ENCODE measurements around the gene PRICKLE1. TPM values are rescaled to one million over a fixed set of nuclear protein-coding genes. Genes with fewer than 3 reads are reported as not detected.

Gene PRICKLE1
- total RNA-seq, 1 experiment from 2014 or later: 7.0 TPM

DNA sequence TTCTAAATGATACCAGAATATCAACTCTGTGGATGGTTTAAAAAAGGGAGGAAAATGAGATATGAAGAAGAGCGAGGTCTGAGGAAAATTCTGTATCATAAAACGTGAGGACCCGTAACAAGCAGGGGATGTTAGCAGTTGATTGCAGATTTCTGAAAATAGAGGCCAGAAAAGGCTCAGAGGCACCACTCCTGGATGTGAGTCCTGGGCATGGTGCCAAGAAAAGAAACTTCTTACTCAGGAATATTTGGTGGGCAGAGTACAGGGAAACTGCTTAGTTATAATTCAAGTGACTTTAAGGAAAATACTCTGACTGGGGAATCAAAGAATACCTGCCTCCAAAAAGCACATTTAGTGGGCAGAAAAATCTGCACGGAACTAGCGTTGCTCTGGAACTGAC, 85.5 kb downstream of the PRICKLE1 start:
- H3F3A ChIP-seq (ENCODE audit: insufficient read depth, low read depth): no peaks in the 10 kb centered on the region
- no peak overlapping the region for H3K4me2 ChIP-seq
- POLR2A ChIA-PET (ENCODE audit: unreplicated experiment): no interaction called here
- no TSS peak for BruUV-seq (replicated peaks)
- H3K9me3 ChIP-seq (ENCODE audit: insufficient read depth, low read depth): no peaks in the 10 kb centered on the region
- H3K4me3 ChIP-seq: no peak overlapping the region
- intact Hi-C loops (cut with micrococcal nuclease; ENCODE audit: unreplicated experiment): no loop called here
- CTCF ChIA-PET: no interaction called here
- no peak for DNase-seq
- H3K4me1 ChIP-seq (replicated peaks; ENCODE audit: insufficient read depth): no peaks in the 10 kb centered on the region
- H4K20me1 ChIP-seq (ENCODE audit: insufficient read depth): no peaks in the 10 kb centered on the region
- no peak for TF ChIP-seq EZH2 (IDR thresholded peaks at IDR 0.05; ENCODE audit: low read depth)
- TF ChIP-seq, protein P1, sequence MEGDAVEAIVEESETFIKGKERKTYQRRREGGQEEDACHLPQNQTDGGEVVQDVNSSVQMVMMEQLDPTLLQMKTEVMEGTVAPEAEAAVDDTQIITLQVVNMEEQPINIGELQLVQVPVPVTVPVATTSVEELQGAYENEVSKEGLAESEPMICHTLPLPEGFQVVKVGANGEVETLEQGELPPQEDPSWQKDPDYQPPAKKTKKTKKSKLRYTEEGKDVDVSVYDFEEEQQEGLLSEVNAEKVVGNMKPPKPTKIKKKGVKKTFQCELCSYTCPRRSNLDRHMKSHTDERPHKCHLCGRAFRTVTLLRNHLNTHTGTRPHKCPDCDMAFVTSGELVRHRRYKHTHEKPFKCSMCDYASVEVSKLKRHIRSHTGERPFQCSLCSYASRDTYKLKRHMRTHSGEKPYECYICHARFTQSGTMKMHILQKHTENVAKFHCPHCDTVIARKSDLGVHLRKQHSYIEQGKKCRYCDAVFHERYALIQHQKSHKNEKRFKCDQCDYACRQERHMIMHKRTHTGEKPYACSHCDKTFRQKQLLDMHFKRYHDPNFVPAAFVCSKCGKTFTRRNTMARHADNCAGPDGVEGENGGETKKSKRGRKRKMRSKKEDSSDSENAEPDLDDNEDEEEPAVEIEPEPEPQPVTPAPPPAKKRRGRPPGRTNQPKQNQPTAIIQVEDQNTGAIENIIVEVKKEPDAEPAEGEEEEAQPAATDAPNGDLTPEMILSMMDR (conservative IDR thresholded peaks at IDR 0.05): no peak
- H3K36me3 ChIP-seq (ENCODE audit: low read depth): no peaks in the 10 kb centered on the region
- no peak overlapping the region for H3K27ac ChIP-seq
- H3K27me3 ChIP-seq (ENCODE audit: insufficient read depth, low read depth): no peaks in the 10 kb centered on the region
- H3K9me2 ChIP-seq (ENCODE audit: insufficient read depth): no peaks in the 10 kb centered on the region
- no peaks in the 10 kb centered on the region for H3K79me2 ChIP-seq (ENCODE audit: low read depth)
- H2AFZ ChIP-seq: no peak overlapping the region

DNA sequence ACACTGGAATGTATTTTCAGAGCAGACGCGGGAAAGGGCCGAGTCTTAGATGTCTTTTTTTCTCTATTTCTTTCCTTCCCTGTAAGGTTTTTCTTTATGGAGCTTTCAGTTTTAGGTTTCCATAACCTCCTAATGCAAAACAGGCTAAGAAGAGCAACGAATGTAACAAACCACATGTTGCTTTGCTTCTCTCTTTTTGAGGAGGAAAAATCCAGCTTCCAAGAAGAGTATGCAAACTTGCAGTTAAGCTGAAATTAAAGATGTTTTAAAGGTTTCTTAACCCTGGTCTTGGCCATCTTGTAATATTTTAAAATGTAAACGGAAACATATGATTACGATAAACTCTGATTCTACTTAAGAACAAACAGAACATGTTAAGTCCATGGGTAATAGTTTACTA, 86.9 kb downstream of the PRICKLE1 start:
- Histone ChIP-seq H4K20me1 (ENCODE audit: insufficient read depth) (no peaks in the 10 kb centered on the region), H3K4me3 (no peak overlapping the region), H3K36me3 (ENCODE audit: low read depth) (no peaks in the 10 kb centered on the region), H3K9me2 (ENCODE audit: insufficient read depth) (no peaks in the 10 kb centered on the region), H3K4me2 (no peak overlapping the region), H3F3A (ENCODE audit: insufficient read depth, low read depth) (no peaks in the 10 kb centered on the region), H3K4me1 (replicated peaks; ENCODE audit: insufficient read depth) (no peaks in the 10 kb centered on the region), H3K27me3 (ENCODE audit: insufficient read depth, low read depth) (no peaks in the 10 kb centered on the region), H3K27ac (no peak overlapping the region), H3K9me3 (ENCODE audit: insufficient read depth, low read depth) (no peaks in the 10 kb centered on the region), H3K79me2 (ENCODE audit: low read depth) (no peaks in the 10 kb centered on the region), H2AFZ (no peak overlapping the region)
- no TSS peak for BruUV-seq (replicated peaks)
- TF ChIP-seq EZH2 (IDR thresholded peaks at IDR 0.05; ENCODE audit: low read depth): no peak
- TF ChIP-seq, protein P1 (conservative IDR thresholded peaks at IDR 0.05): no peak
- POLR2A ChIA-PET (ENCODE audit: unreplicated experiment): no interaction called here
- no peak for DNase-seq
- intact Hi-C loops (cut with micrococcal nuclease; ENCODE audit: unreplicated experiment): no loop called here
- CTCF ChIA-PET: interaction anchor here (0.6 kb wide), 1 partner anchor 205 kb away, joined by 3 read pairs; no protein-coding TSS in a partner anchor

DNA sequence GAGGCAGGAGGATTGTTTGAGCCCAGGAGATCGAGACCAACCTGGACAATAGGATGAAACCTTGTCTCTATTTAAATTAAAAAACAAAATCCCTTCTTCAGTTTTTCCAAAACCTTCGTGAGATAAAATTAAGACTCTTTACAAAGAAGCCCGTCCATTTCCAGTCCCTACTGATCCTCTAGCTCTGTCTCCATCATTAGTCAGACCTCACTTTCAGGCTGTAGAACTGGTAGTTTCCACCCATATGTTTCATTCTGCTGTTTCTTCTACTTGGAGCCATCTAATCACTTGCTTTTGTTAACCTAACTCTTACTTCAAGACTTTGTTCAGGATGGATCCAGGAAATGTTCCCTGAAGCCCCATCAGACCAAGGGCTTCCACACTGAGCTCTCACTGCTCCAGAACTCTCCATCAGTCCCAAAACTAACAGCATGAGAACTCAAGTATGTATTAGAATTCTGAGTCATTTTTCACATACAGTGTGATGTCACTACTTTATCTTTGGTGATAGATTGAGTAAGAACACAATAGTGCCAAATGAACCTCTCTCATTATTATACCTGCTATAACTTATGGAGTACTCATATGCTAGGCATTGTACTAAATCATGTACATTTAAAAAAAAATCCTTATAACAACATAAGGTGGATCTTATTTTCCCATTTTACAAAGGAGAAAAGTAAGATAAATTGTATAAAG, 90.8 kb downstream of the PRICKLE1 start:
- Histone ChIP-seq H4K20me1 (ENCODE audit: insufficient read depth) (no peaks in the 10 kb centered on the region), H2AFZ (no peak overlapping the region), H3K27ac (no peak overlapping the region), H3K4me3 (no peak overlapping the region), H3K36me3 (ENCODE audit: low read depth) (no peaks in the 10 kb centered on the region), H3K79me2 (ENCODE audit: low read depth) (no peaks in the 10 kb centered on the region), H3K9me2 (ENCODE audit: insufficient read depth) (no peaks in the 10 kb centered on the region), H3F3A (ENCODE audit: insufficient read depth, low read depth) (no peaks in the 10 kb centered on the region), H3K9me3 (ENCODE audit: insufficient read depth, low read depth) (no peaks in the 10 kb centered on the region), H3K4me2 (no peak overlapping the region), H3K27me3 (ENCODE audit: insufficient read depth, low read depth) (no peaks in the 10 kb centered on the region), H3K4me1 (replicated peaks; ENCODE audit: insufficient read depth) (no peaks in the 10 kb centered on the region)
- intact Hi-C loops (cut with micrococcal nuclease; ENCODE audit: unreplicated experiment): no loop called here
- TF ChIP-seq, protein P1 (conservative IDR thresholded peaks at IDR 0.05): no peak
- TF ChIP-seq EZH2 (IDR thresholded peaks at IDR 0.05; ENCODE audit: low read depth): no peak
- ChIA-PET CTCF (interaction anchor here (0.7 kb wide), 1 partner anchor 796 kb away, joined by 4 read pairs; no protein-coding TSS in a partner anchor), POLR2A (ENCODE audit: unreplicated experiment) (no interaction called here)
- BruUV-seq (replicated peaks): no TSS peak
- DNase-seq: no peak

All from PC-9 (cell line).